Colonic mucosa (tissue), 4 donors: ENCODE data around the gene KRT40. TPM values are rescaled to one million over a fixed set of nuclear protein-coding genes. Genes with fewer than 3 reads are reported as not detected.

Experiments used
- DNase-seq: peaks from one replicate; pipeline ENCODE4 v3.0.0-alpha.2; 2020
- H3K27ac ChIP-seq: fragments of 200-600 bp; one replicate; pipeline ENCODE4 v1.8.0; 2021
- H3K27me3 ChIP-seq: fragments of 200-600 bp; one replicate; pipeline ENCODE4 v1.8.0; 2021
- H3K36me3 ChIP-seq: fragments of 200-600 bp; one replicate; pipeline ENCODE4 v1.8.0; 2021
- H3K4me1 ChIP-seq: fragments of 200-600 bp; one replicate; pipeline ENCODE4 v1.8.0; 2021; ENCODE audit warnings: mild to moderate bottlenecking
- H3K4me3 ChIP-seq: fragments of 200-600 bp; one replicate; pipeline ENCODE4 v1.8.0; 2021
- H3K9ac ChIP-seq, 2 donors: one replicate each; pipeline ENCODE4 v1.7.0; 2013; ENCODE audit warnings: control low read depth in 2 of 2, low read depth in 2 of 2, low read length in 2 of 2
- H3K9me3 ChIP-seq: fragments of 200-600 bp; one replicate; pipeline ENCODE4 v1.8.0; 2021
- intact Hi-C: fragments of 100-400 bp; cut with DNase I; formaldehyde crosslinking; loops from one replicate; pipeline ENCODE4 v1.14.1; 2022
- total RNA-seq, 2 donors: library from RNA; stranded (reverse); fragmentation: NEBNext Ultra II Directional in 1 of 2; extraction: Animal tissue kit (Norgen Biotek cat#: 25700) in 1 of 2; gene quantifications; one replicate each; pipeline ENCODE4 v1.2.1, GENCODE V29; 2021
- TF ChIP-seq, protein P1 (sequence below): fragments of 200-600 bp; IDR thresholded peaks from one replicate; pipeline ENCODE4 v1.8.0; 2022; ENCODE audit warnings: antibody characterized with exemption, mild to moderate bottlenecking
- donor health status: healthy.
- donor health status: DM: no; HTN: no; CAD: no.
- donor health status: DM: no; HTN: no; CAD: no.

Gene KRT40
- total RNA-seq, 2 donors from 2014 or later, result 0.32 TPM; not detected in 1

- no peak for DNase-seq
- H3K27ac ChIP-seq, result no peak overlapping the region
- H3K9ac ChIP-seq, result no peak overlapping the region
- H3K36me3 ChIP-seq, result no peaks in the 10 kb centered on the region
- H3K4me1 ChIP-seq, result no peaks in the 10 kb centered on the region
- no peaks in the 10 kb centered on the region for H3K9me3 ChIP-seq
- no peaks in the 10 kb centered on the region for H3K27me3 ChIP-seq
- no peak overlapping the region for H3K4me3 ChIP-seq
- TF ChIP-seq, protein P1, sequence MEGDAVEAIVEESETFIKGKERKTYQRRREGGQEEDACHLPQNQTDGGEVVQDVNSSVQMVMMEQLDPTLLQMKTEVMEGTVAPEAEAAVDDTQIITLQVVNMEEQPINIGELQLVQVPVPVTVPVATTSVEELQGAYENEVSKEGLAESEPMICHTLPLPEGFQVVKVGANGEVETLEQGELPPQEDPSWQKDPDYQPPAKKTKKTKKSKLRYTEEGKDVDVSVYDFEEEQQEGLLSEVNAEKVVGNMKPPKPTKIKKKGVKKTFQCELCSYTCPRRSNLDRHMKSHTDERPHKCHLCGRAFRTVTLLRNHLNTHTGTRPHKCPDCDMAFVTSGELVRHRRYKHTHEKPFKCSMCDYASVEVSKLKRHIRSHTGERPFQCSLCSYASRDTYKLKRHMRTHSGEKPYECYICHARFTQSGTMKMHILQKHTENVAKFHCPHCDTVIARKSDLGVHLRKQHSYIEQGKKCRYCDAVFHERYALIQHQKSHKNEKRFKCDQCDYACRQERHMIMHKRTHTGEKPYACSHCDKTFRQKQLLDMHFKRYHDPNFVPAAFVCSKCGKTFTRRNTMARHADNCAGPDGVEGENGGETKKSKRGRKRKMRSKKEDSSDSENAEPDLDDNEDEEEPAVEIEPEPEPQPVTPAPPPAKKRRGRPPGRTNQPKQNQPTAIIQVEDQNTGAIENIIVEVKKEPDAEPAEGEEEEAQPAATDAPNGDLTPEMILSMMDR, result no peak
- intact Hi-C loops, result no loop called here
Observed at GRCh38 chr17:41019415-41019814, 35.3 kb upstream of the KRT40 start.

- Histone ChIP-seq H3K4me1 (no peaks in the 10 kb centered on the region), H3K36me3 (no peaks in the 10 kb centered on the region), H3K4me3 (no peak overlapping the region), H3K9ac (no peak overlapping the region), H3K27me3 (no peaks in the 10 kb centered on the region), H3K9me3 (no peaks in the 10 kb centered on the region), H3K27ac (no peak overlapping the region)
- TF ChIP-seq, protein P1, result no peak
- DNase-seq, result no peak
- intact Hi-C loops, result no loop called here
Observed at GRCh38 chr17:41018541-41018940, 34.4 kb upstream of the KRT40 start.

DNA sequence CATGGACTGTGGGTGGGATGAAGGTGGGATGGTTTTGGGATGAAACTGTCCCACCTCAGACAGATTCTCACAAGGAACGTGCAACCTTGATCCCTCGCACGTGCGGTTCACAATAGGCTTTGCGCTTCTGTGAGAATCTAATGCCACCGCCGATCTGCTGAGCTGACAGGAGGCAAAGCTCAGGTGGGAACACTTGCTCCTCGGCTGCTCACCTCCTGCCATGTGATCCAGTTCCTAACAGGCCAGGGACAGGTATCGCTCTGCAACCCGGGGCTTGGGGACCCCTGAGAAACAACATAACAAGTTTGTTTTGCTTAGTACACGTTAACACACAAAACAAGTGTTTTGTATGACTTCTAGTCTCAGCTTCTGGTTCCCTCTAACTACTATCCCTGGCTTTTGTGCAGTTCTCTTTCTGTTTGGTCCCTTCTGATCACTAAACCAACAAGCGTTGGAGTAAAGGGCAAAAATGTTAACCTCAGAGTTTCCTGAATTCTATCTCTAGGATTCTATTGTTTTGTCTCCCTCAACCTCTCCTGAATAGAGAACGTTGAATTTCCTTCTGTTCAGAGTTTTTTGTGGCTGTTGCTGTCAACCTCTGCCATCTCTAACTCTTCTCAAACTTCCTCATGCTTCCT is 32.6 kb upstream of the KRT40 start:
- Histone ChIP-seq H3K9me3 (no peaks in the 10 kb centered on the region), H3K9ac (no peak overlapping the region), H3K36me3 (no peaks in the 10 kb centered on the region), H3K4me3 (no peak overlapping the region), H3K27ac (no peak overlapping the region), H3K4me1 (no peaks in the 10 kb centered on the region), H3K27me3 (no peaks in the 10 kb centered on the region)
- TF ChIP-seq, protein P1, result no peak
- no peak for DNase-seq
- intact Hi-C loops, result no loop called here

DNA sequence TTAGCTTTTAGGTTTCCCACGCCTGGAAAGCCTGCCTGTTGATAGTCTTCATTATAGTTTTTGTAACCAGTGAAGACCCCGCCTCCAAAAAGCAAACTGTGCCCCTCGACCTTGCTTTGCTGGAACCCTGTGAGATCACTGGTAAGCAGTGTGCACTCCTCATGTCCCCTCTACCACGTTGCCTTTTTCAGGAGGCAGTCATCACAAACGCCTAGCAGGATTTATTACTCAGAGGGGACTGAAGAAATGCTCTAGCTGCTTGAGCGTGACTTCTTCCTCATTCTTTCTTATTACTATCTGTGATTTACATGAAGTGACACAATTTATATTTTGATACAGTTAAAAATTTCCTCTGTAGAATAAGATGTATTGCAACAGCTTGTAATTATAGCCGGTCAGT is 31.3 kb upstream of the KRT40 start:
- Histone ChIP-seq H3K9ac (no peak overlapping the region), H3K4me3 (no peak overlapping the region), H3K9me3 (no peaks in the 10 kb centered on the region), H3K4me1 (no peaks in the 10 kb centered on the region), H3K27ac (no peak overlapping the region), H3K36me3 (no peaks in the 10 kb centered on the region), H3K27me3 (no peaks in the 10 kb centered on the region)
- no peak for DNase-seq
- intact Hi-C loops, result no loop called here
- TF ChIP-seq, protein P1, result no peak

DNA sequence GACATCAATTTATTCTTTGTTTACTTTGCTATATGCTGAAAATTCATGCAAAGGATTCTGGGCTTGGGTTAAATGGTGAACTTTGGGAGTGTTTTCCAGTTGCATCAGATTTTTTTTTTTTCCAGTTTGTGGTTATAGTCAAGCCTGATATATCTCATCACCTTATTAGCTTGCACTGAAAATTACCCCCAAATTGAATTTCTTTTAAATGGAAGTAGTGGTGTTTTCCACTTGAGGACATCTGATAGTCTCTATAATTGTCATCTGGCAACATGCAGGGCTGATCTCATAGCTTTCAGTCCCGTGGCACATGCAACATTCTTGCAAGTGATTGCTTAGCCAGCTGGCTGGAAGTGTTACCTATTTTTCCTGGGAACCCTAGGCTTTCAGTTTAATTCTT is 29.5 kb upstream of the KRT40 start:
- Histone ChIP-seq H3K4me3 (no peak overlapping the region), H3K9me3 (no peaks in the 10 kb centered on the region), H3K36me3 (no peaks in the 10 kb centered on the region), H3K4me1 (no peaks in the 10 kb centered on the region), H3K27me3 (no peaks in the 10 kb centered on the region), H3K27ac (no peak overlapping the region), H3K9ac (no peak overlapping the region)
- TF ChIP-seq, protein P1, result no peak
- DNase-seq, result no peak
- intact Hi-C loops, result no loop called here
